ENCODE results near the gene UBE2E1. TPM values are rescaled to one million over a fixed set of nuclear protein-coding genes. Genes with fewer than 3 reads are reported as not detected.

The UBE2E1 gene
- polyA plus RNA-seq, 3 donors: 156 to 163 (median 160) TPM

- DNase-seq (ENCODE audit: low read depth in 3 of 3, low spot score in 2 of 3): no peak
These were observed 11.9 kb downstream of the UBE2E1 start for GRCh38 chr3:23817508-23818223.

GRCh38 chr3:23819599-23820360 is 14.0 kb downstream of the UBE2E1 start:
- DNase-seq (ENCODE audit: low read depth in 3 of 3, low spot score in 2 of 3): no peak

- no peak for DNase-seq (ENCODE audit: low read depth in 3 of 3, low spot score in 2 of 3)
These were observed 15.1 kb downstream of the UBE2E1 start for GRCh38 chr3:23820888-23821287.

GRCh38 chr3:23821858-23822257 is 16.1 kb downstream of the UBE2E1 start:
- no peak for DNase-seq (ENCODE audit: low read depth in 3 of 3, low spot score in 2 of 3)

GRCh38 chr3:23822559-23822958 is 16.8 kb downstream of the UBE2E1 start:
- DNase-seq (ENCODE audit: low read depth in 3 of 3, low spot score in 2 of 3): no peak

- no peak for DNase-seq (ENCODE audit: low read depth in 3 of 3, low spot score in 2 of 3)
These were observed 17.9 kb downstream of the UBE2E1 start for GRCh38 chr3:23823620-23824019.

GRCh38 chr3:23824699-23825444 is 19.1 kb downstream of the UBE2E1 start:
- DNase-seq (ENCODE audit: low read depth in 3 of 3, low spot score in 2 of 3): no peak

GRCh38 chr3:23825802-23826201 is 20.0 kb downstream of the UBE2E1 start:
- no peak for DNase-seq (ENCODE audit: low read depth in 3 of 3, low spot score in 2 of 3)

GRCh38 chr3:23826382-23827064 is 20.8 kb downstream of the UBE2E1 start:
- DNase-seq (ENCODE audit: low read depth in 3 of 3, low spot score in 2 of 3): no peak

GRCh38 chr3:23829242-23829934 is 23.6 kb downstream of the UBE2E1 start:
- no peak for DNase-seq (ENCODE audit: low read depth in 3 of 3, low spot score in 2 of 3)

- DNase-seq (ENCODE audit: low read depth in 3 of 3, low spot score in 2 of 3): no peak
These were observed 25.2 kb downstream of the UBE2E1 start for GRCh38 chr3:23830869-23831484.

- DNase-seq (ENCODE audit: low read depth in 3 of 3, low spot score in 2 of 3): no peak
These were observed 26.0 kb downstream of the UBE2E1 start for GRCh38 chr3:23831517-23832394.

GRCh38 chr3:23832523-23832922 is 26.8 kb downstream of the UBE2E1 start:
- DNase-seq (ENCODE audit: low read depth in 3 of 3, low spot score in 2 of 3): no peak

GRCh38 chr3:23834082-23834870 is 28.5 kb downstream of the UBE2E1 start:
- DNase-seq (ENCODE audit: low read depth in 3 of 3, low spot score in 2 of 3): no peak

GRCh38 chr3:23835087-23835486 is 29.3 kb downstream of the UBE2E1 start:
- no peak for DNase-seq (ENCODE audit: low read depth in 3 of 3, low spot score in 2 of 3)

GRCh38 chr3:23835802-23836201 is 30.0 kb downstream of the UBE2E1 start:
- no peak for DNase-seq (ENCODE audit: low read depth in 3 of 3, low spot score in 2 of 3)

GRCh38 chr3:23836536-23837230 is 30.9 kb downstream of the UBE2E1 start:
- no peak for DNase-seq (ENCODE audit: low read depth in 3 of 3, low spot score in 2 of 3)

Data from right renal cortex interstitium (tissue), 3 donors.